GM12892 (cell line): ENCODE data around the gene ANXA6.

Experiments
- POLR2AphosphoS5 ChIP-seq: IDR thresholded peaks from 2 replicates; pipeline ENCODE4 v1.6.1; 2011; ENCODE audit warnings: low read depth, low read length, control low read depth
- TAF1 ChIP-seq: IDR thresholded peaks from 2 replicates; pipeline ENCODE4 v1.6.1; 2011; ENCODE audit warnings: low read depth, mild to moderate bottlenecking, control low read depth, low read length, borderline replicate concordance

DNA sequence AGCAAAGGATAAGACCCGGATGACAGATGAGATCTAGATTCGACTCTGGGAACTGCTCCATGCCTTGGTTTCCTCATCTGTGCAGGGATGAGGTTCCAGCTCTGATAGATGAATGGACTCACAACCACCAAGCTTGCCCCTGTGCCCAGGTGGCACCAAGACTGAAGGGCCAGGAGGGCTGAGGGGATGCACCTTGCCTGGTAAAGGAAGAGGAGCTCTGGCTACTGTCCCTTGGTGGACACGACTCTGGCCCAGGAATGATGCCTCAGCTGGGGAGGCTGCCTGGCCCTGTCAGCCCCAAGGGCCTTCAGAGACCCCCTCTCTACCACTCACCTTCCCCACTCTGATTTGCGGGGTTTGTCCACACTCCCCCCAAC lies 24.9 kb upstream of the ANXA6 start:
- TF ChIP-seq POLR2AphosphoS5, result no peak
- no peak for TF ChIP-seq TAF1
